HG02981 (cell line): ENCODE data around the gene PDE1A.
"Not testable (repeated sequence)": the region's sequence is repeated elsewhere in the genome, so short reads cannot be mapped to it uniquely, and the experiment has no call there.

ENCODE experiments used
- ATAC-seq: cut with Tn5 transposase; IDR thresholded peaks from one replicate; pipeline ENCODE4 v1.9.1; 2021; ENCODE audit warnings: mild to moderate bottlenecking, moderate library complexity; ENCODE audit not compliant: unreplicated experiment

PDE1A gene

GRCh38 chr2:182291296-182291695 lies 135.5 kb downstream of the PDE1A start:
- no peak for ATAC-seq

- no peak for ATAC-seq
Observed at GRCh38 chr2:182283512-182283911, 143.3 kb downstream of the PDE1A start.

- no peak for ATAC-seq
Observed at GRCh38 chr2:182281276-182281675, 145.6 kb downstream of the PDE1A start.

GRCh38 chr2:182280118-182280517 lies 146.7 kb downstream of the PDE1A start:
- ATAC-seq = no peak

GRCh38 chr2:182276662-182277061 lies 150.2 kb downstream of the PDE1A start:
- not testable (repeated sequence) for ATAC-seq

- no peak for ATAC-seq
Observed at GRCh38 chr2:182267971-182268370, 158.9 kb downstream of the PDE1A start.

GRCh38 chr2:182266909-182267308 lies 159.9 kb downstream of the PDE1A start:
- ATAC-seq = no peak

GRCh38 chr2:182265718-182266117 lies 161.1 kb downstream of the PDE1A start:
- no peak for ATAC-seq

- ATAC-seq = no peak
Observed at GRCh38 chr2:182261860-182262387, 164.9 kb downstream of the PDE1A start.

GRCh38 chr2:182259629-182260150 lies 167.1 kb downstream of the PDE1A start:
- no peak for ATAC-seq

GRCh38 chr2:182252534-182252933 lies 174.3 kb downstream of the PDE1A start:
- ATAC-seq = no peak

GRCh38 chr2:182248898-182249297 lies 177.9 kb downstream of the PDE1A start:
- ATAC-seq = no peak

- ATAC-seq = no peak
Observed at GRCh38 chr2:182248362-182248761, 178.5 kb downstream of the PDE1A start.

- ATAC-seq = no peak
Observed at GRCh38 chr2:182247831-182248230, 179.0 kb downstream of the PDE1A start.

GRCh38 chr2:182245963-182246362 lies 180.9 kb downstream of the PDE1A start:
- ATAC-seq = peak; percentile 51

- ATAC-seq = no peak
Observed at GRCh38 chr2:182242609-182243008, 184.2 kb downstream of the PDE1A start.

GRCh38 chr2:182241936-182242335 lies 184.9 kb downstream of the PDE1A start:
- ATAC-seq = no peak

GRCh38 chr2:182240862-182241371 lies 185.9 kb downstream of the PDE1A start:
- ATAC-seq = peak; percentile 100

GRCh38 chr2:182230561-182230960 lies 196.3 kb downstream of the PDE1A start:
- no peak for ATAC-seq

- ATAC-seq = no peak
Observed at GRCh38 chr2:182229297-182229696, 197.5 kb downstream of the PDE1A start.

- ATAC-seq = no peak
Observed at GRCh38 chr2:182228741-182229140, 198.1 kb downstream of the PDE1A start.

GRCh38 chr2:182228073-182228473 lies 198.8 kb downstream of the PDE1A start:
- no peak for ATAC-seq

GRCh38 chr2:182226807-182227206 lies 200.0 kb downstream of the PDE1A start:
- ATAC-seq = no peak
